GM19023 (cell line): ENCODE data around the gene ARHGAP32.

Experiments used
- ATAC-seq: cut with Tn5 transposase; IDR thresholded peaks from one replicate; pipeline ENCODE4 v1.9.1; 2021; ENCODE audit warnings: mild to moderate bottlenecking, moderate library complexity; ENCODE audit not compliant: unreplicated experiment

Gene ARHGAP32

DNA sequence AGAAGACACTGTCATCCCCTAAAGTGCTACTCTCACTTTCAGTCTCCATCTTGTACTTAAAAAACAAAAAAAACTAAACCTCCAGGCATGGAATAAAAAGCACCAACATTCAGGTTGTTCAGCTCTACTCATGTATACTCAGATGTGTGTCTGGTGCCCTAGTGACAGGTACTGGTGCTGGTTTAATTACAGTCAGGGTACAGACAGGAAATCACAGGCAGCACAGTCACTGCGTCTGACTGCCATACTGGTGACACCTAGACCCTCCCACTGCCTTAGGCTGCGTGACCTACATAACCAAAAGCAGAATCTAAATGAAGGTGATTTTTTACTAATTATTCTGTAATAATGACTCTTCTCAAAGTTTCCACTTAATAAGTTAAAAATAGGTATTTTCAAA lies at the start of gene ARHGAP32:
TSS of gene ARHGAP32 (minus strand) at position 176 of the 400 bp plus-strand sequence. CDS start at position 49, 127 bp downstream.
- ATAC-seq: no peak

DNA sequence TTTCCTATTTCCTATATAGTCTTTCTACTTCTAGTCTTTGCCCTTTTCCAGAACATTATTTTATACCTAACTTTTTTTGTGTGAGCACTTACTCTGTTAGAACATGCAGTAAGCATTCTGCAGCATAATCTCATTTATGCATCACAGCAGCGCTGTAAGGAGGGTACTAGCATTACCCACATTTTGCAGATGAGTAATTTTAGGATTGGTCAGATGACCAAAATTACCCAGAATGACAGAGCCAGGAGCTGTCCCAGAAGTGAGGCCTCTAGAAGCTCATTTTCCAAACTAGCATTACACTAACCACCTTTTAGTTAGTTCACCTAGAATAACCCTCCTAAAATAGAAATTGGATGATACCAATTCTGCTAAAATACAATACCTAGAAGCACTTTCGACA lies 47.1 kb upstream of the ARHGAP32 start:
- ATAC-seq: no peak

DNA sequence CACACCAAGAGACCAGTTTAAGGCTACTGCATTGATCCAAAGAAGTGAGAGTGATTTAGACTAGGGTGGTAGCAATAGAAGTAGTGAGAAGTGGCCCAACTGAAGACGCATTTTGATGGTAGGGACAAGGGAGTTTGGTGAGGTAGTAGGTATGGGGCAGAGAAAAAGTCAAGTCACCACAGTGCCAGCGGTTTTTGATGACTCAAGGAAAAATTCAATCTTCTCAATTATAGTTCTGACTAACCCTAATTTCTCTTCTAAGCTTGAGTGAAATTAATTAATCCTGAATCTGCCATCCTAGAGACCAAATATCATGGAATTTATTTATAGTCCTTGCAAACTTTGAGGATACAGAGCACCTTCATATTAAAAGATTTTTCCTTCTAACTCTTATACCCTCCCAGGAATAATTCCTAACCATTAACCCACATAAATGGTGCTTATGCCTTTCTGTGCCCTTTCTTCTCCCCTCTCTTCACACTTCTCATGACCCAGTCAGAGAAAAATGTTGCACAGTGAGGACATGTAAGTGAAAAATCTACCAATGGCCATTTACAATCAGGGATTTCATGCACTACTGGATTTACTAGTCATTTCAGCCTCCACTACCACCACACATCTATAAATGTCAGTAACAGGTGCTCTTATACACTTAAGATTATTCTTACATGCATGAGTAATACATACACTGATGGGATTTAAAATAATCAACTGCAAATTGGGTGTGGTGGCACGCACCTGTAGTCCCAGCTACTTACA lies 45.9 kb upstream of the ARHGAP32 start:
- no peak for ATAC-seq

DNA sequence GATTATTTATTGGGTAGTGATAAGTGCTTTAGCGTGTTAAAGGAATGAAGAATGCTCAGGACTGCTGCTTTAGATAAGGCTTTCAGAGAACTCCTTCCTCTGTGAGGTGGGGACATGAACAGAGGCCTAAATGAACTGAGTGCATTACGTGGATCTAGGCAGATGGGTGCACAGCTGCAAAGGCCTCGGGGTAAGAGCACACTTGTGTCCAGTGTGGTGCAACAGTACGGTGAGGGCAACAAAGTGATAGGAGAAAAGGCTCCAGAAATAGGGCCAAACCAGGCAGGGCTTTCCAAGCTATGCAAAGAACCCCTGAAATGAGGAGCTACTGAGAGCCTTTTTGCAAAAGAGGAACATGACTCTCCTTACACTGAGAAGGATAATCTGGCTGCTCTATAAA lies 45.3 kb upstream of the ARHGAP32 start:
- ATAC-seq: no peak

DNA sequence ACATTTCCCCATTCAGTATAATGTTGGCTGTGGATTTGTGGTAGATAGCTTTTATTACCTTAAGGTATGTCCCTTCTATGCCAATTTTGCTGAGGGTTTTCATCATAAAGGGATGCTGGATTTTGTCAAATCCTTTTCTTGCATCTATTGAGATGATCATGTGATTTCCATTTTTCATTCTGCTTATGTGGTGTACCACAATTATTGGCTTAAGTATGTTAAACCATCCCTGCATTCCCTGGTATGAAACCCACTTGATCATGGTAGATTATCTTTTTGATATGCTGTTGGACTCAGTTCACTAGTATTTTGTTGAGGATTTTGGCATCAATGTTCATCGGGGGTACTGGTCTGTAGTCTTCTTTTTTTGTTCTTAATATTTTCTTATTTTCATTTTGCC lies 44.7 kb upstream of the ARHGAP32 start:
- no peak for ATAC-seq

DNA sequence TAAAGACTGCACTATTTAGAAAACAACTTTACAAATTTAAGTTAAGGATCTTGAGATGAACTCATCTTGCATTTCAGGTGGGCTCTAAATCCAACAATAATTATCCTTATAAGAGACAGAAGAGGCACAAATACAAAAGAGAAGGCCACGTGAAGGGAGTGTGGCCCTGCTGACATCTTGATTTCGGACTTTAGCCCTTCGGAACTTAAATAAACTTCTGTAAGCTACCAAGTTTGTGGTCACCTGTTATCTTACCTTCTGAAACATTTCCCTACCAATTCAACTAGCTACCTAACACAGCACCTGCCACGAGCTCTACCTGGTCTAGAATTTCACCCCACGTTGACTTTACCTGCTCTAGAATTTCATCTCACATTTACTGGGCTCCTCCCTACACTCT lies 42.9 kb upstream of the ARHGAP32 start:
- ATAC-seq: no peak

DNA sequence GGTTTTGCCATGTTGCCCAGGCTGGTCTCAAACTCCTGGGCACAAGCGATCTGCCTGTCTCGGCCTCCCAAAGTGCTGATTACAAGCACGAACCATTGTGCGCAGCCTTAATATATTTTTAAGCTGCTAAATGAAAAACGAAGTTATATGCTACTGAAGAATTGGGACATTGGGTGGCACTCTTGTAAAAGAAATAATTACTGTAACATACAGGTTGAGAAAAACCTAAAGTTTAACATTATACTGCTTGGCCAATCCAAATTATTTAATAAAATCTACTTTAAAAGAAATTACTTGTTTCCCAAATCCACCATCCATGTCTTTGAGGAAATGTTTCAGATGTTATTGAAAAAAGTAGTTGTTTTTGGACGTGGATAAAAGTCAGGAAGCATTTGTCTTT lies 37.9 kb upstream of the ARHGAP32 start:
- no peak for ATAC-seq

DNA sequence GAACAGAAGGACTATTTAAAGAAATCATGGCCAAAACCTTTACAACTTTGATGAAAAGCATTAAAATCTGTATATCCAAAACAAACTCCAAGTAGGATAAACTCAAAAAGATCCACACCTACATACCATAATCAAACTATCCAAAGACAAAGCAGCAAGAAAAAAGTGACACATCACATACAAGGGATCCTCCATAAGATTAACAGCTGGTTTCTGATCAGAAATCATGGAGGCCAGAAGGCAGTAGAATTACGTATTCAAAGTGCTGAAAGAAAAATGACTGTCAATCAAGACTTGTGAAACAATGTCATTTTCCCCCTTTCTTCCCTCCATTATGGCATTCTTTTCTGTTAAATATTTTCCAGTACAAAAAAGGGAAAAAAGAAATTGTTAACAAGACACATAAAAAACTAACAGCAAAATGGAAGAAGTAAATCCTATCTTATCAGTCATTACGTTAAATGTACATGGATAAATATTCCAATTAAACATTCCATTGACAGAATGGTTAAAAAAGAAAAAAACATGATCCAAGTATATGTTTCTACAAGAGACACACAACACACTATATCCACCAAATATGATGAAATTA lies 34.2 kb upstream of the ARHGAP32 start:
- no peak for ATAC-seq

DNA sequence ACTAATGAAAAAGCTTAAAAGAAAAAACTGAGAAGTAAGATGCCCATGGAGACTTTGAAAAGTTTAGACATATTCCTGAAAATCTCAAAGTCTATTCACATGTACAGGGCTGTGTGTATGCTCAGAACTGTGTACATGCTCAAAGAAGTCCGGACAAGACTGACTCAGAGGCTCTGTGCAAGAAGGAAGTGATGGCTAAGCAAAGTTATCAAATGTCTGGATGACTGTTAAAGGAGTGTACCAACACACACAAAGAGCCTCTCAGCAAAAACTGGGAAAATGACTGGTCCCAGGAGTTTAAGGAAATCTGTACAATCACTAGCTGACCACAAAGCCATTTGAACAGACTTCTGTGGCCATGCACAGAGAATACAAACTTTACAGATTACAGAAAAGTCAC lies 33.1 kb upstream of the ARHGAP32 start:
- ATAC-seq: no peak

DNA sequence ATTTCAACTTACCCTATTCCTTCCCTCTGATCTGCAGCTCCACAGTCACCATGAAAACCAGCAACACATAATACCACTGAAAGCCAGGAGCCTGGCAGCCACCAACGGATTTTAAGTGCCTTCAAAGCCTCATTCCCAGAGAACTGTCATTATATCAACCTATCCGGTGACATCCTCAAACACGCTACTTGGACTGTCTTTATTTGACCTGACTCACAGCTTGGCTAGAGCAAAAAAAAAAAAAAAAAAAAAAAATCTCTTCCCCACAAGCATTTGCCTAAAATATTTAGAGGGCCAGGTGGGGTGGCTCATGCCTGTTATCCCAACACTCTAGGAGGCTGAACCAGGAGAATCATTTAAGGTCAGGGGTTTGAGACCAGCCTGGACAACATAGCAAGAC lies 32.4 kb upstream of the ARHGAP32 start:
- no peak for ATAC-seq

DNA sequence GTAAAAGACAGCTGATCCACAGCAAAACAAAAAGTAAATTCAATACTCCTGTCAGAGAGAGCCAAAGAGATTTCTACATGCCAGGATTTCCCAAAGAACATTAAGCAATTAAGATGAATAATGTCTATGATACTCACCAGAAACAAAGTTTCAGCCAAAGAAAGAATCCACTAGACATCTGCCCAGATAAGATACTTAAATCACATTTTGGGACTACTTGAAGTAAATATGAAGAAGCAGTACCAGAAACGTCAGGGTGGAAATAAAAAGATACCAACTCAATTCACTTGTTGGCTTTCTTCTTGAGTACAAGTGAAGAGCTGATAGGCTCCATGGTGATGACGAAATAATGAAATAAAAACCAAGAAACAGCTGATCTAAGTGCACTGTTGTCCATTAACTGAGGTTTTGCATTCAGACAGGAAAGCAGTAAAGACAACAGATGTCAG lies 31.6 kb upstream of the ARHGAP32 start:
- ATAC-seq: no peak

DNA sequence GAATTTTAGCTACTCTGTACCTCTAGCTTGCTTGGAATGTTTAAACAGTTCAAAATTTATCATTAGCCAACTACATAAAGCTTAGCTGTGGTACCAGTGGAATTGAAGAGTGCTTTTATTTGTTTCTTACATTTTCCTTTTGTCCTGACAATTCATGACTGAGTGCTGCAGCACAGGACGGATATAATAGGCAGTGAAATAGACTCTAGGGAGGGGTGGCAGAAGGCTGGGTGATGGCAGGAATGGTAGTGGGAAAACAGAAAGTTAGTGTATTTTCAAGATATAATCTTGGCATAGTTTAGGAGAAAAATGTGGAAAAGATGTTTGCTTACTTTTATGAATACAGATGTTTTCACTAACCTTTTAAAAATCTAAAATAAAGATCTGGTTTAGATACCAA lies 31.1 kb upstream of the ARHGAP32 start:
- ATAC-seq: no peak

DNA sequence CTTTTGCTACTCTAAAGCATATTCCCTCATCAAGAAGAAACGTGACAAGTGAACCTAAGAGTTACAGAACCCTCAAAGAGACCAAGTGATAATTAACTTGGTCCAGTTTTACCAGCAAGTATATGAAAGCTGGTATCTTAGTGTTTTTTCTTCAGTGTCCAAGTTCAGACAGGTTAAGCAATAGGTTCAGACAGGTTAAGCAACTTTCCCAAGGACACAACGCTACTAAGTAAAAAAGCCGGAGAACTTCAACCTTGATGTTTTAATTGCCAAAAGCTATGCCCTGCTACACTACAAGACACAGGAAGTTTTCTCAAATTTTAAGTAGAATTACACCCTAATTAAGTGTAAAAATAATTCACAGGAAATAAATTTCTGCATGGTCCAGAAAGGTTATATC lies 30.0 kb upstream of the ARHGAP32 start:
- no peak for ATAC-seq

DNA sequence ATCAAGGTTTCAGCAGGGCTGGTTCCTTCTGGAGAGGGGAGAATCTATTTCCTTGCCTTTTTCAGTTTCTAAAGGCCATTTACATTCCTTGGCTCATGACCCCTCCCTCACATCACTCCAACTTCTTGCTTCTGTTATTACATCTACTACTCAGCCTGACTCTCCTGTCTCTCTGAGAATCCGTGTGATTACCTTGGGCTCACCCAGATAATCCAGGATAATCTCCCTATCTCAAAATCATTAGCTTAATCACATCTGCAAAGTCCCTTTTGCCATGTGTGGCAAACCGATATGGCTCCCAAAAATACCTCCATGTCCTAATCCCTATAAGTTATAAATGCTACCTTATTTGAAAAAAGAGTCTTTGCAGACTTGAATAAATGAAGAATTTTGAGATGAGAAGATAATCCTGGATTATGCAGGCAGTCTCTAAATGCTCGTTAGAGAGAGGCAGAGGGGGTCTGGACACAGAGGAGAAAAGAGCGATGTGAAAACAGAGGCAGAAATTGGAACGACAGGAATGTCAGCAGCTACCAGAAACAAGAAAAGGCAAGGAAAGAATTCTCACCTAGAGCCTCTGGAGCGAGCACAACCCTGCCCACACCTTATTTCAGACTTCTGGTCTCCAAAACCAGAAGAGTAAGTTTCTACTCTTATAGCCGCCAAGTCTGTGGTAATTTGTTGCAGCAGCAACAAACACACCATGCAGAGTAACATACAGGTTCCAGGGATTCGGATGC lies 23.6 kb upstream of the ARHGAP32 start:
- no peak for ATAC-seq

DNA sequence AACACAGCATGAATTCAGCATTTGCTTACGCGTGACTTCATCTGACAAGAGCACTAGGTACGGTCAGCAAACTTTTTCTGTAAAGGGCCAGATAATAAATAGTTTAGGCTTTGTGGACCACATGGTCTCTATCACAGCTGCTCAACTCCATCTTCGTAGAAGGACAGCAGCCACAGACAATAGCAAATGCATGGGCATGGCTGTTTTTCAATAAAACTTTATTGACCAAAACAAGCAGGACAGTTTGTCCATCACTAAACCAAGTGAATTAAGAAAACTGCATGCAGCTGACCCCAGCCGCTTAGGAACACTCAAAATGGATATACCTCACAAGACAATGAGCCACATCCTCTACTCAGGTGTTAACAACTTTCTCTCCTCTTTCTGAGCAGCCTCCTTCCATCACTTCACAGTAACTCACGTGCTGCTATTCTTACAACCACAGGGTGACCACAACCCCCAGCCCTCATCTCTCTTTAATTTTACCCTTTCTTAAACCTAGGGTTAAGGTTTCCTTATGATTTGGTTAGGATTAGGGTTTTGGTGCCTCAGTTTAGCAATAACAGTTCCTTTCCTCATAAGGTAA lies 22.7 kb upstream of the ARHGAP32 start:
- ATAC-seq: no peak

DNA sequence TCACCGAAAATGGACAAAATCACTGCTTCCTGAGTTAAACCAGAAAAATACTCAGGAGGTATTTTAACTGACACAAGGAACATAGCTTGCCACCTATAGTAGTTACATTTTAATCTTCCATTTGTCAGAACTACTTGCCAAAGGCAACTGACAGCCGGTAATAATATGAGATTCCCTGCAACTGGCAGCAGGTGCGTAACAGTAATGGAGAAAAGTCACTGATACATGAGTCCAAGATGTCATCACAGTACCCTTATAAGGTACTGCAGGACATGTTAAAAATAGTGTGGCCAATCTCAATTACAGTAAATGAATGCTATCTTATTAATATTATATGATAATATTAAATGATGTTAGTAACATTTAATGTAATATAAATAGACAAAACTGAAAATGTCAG lies 21.1 kb upstream of the ARHGAP32 start:
- ATAC-seq: no peak

DNA sequence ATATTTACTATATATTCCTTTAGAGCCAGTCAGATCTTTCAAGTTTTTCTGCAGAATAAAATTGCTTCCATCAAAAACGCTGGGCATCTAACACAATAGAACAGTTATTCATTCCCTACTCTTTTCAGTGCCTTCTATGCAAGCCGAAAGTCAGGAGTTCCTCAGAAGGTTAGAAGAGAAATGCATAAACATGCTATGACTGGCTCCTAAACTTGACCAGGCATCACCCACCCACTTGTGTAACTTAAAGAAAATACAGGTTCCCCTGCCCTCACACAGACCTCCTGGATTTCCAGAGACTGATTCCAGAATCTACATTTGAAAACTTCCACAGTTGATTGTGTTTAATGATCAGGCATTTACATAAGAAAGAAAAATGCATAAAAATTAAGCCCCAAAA lies 19.3 kb upstream of the ARHGAP32 start:
- no peak for ATAC-seq

DNA sequence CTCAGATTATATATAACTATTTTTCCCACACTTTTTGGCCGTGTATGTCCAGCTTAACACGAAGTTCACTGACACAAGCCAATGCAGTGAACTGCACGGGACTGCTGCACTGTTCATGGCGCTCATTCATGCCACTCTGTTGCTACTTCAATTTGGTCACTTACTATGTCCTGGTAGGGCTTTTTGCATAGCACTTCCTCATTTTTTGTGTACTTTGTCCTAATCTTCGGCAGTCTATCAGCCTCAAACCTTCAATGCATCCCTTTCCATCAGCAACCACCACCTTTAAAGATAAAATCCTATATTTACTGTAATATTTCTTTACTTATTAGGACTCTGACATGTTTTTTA lies 18.7 kb upstream of the ARHGAP32 start:
- no peak for ATAC-seq

DNA sequence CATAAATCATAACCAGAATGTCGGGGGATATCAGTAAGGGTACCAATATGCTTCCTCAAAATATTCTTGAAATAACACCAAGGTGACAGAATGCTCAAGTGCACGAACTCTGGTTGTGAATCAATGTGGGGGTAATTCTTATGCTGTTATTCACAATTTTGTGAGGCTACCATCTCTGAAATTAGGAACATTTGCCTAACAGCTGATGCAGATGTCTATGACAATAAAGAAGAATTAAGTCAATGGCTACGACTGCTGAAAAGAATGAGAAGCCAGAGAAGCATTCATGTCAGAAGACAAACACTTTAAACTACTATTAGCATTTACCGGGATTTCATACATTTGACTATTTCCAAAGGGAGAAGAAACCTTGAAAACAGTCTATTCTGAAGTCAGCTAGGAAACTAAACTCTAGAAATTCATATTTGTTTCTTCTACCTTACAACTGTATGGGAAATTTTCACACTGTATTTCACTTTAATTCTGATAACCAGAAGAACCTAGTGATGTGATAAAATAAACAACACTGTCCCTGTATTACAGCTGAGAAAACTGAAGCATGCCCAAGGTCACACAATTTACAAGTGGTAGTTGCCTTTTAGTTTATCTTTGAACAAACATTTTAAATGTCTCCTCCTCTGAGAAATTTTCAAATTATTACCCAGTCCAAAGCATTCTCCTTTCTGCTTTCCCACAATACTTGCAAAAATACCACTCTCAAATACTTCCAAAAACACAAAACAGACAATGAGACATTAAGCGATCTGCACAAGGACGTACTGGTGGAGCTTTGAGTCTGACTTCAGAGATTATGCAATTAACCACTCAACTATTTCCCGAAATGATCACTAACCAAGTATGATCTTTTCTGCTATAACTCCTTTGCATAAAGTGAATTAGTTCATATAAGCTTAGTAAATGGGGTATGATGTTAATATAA lies 18.0 kb upstream of the ARHGAP32 start:
- ATAC-seq: no peak

DNA sequence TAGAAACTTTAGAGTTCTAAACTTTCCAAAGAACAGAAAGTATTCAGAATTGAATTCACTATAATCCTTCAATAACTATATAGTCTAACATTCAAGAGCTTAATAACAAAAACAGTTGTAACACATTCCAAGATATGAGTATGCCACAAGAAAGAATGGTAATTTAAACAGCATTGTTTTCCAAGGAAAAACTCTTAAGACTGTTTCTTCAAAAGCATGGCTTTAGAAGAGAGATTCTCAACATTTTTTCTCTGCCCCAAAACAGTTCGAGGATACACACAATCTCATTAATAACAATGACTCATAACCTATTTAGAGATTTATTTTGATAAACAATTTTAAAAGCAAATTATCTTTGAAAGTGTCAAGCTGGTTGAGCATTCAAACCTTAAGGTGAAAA lies 16.7 kb upstream of the ARHGAP32 start:
- no peak for ATAC-seq
